ENCODE measurements around the gene FOXO6.

DNA sequence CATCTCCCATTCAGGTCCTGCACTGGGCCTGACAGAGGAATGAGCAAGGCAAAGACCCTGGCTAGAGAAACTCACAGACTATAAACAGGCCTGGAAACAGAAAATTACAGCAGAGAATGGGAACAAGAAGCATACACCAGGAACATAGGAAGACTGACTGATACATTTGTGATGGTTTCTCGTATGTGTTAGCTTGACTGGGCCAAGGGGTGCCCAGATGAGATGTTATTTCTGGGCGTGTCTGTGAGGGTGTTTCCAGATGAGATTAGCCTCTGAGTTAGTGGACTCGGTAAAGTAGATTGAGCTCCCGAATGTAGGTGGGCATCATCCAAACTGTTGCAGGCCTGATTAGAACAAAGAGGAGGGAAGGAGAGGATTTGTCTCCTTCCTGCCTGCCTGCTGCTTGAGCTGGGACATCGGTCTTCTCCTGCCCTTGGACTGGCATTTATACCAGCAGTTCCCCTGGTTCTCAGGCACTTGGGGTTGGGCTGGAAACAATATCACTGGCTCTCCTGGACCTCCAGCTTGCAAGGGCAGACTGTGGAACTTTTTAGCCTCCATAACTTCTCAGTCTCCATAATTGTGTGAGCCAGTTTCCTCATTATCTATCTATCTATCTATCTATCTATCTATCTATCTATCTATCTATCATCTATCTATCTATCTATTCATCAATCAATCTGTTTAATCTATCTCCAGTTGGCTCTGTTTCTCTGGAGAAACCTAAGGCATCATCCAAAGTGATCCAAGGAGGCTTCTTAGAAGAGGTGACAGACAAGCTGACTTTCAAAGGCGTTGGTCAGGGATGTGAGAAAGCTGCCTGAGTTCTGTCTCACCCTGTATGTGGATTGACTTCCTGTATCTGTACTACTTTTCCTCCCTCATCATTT lies 9.7 kb upstream of the FOXO6 start:
- TF ChIP-seq CTCF (conservative IDR thresholded peaks at IDR 0.05) (no peak), EZH2 (IDR thresholded peaks at IDR 0.05; ENCODE audit: low read depth) (no peak)

Data from PC-9 (cell line).